ENCODE measurements around the gene CYSLTR1. TPM values are rescaled to one million over a fixed set of nuclear protein-coding genes. Genes with fewer than 3 reads are reported as not detected.

The CYSLTR1 gene
- total and polyA plus RNA-seq, 4 donors = 0.36 to 3.2 (median 0.52) TPM

DNA sequence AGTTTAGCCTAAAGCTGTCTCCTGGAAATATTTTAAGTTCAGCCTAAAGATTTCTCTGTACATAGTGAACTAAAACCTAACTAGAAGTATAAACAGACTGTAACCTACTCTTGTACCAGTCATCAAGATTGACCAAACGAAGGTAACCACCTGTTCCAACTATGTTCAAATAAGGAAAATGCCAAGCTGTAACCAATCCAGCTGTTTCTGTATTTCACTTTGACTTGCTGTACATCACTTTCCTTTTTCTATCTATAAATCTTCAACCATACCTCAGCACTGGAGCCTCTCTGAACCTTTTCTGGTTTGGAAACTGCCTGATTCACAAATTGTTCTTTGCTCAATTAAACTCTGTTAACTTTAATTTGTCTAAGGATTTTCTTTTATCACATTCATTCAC is 3.1 kb upstream of the CYSLTR1 start:
- no peak overlapping the region for H3K27ac ChIP-seq (ENCODE audit: low read depth in 1 of 2, low read length in 2 of 2)
- H3K9me3 ChIP-seq (ENCODE audit: control insufficient read depth in 4 of 4, low read length in 3 of 4) = no peaks in the 10 kb centered on the region
- no peaks in the 10 kb centered on the region for H3K4me1 ChIP-seq (ENCODE audit: control insufficient read depth in 4 of 4, insufficient read depth in 4 of 4, low read length in 3 of 4)
- 46% methylated on average over 1 of the region's 1 CpG for WGBS
- no peak overlapping the region for H3K4me3 ChIP-seq (ENCODE audit: low read depth in 1 of 3, low read length in 3 of 3)
- no peak overlapping the region for H3K9ac ChIP-seq (ENCODE audit: low read depth in 1 of 2, low read length in 2 of 2)
- TF ChIP-seq, protein P1, sequence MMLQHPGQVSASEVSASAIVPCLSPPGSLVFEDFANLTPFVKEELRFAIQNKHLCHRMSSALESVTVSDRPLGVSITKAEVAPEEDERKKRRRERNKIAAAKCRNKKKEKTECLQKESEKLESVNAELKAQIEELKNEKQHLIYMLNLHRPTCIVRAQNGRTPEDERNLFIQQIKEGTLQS (IDR thresholded peaks at IDR 0.05) = no peak
- no peak for TF ChIP-seq HNF4A (conservative IDR thresholded peaks at IDR 0.05)
- no peak for TF ChIP-seq HNF4G (IDR thresholded peaks at IDR 0.05)
- TF ChIP-seq FOXA1 (IDR thresholded peaks at IDR 0.05) = no peak
- no peak for TF ChIP-seq RAD21 (IDR thresholded peaks at IDR 0.05)
- TF ChIP-seq, protein P2, sequence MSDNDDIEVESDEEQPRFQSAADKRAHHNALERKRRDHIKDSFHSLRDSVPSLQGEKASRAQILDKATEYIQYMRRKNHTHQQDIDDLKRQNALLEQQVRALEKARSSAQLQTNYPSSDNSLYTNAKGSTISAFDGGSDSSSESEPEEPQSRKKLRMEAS (IDR thresholded peaks at IDR 0.05) = no peak
- no peak for TF ChIP-seq TAF1 (conservative IDR thresholded peaks at IDR 0.05)
- TF ChIP-seq YY1 (IDR thresholded peaks at IDR 0.05) = no peak
- TF ChIP-seq NR2F2 (IDR thresholded peaks at IDR 0.05) = no peak
- no peak for TF ChIP-seq SP1 (IDR thresholded peaks at IDR 0.05)
- TF ChIP-seq GABPA (IDR thresholded peaks at IDR 0.05 in 1 of 2, conservative IDR thresholded peaks at IDR 0.05 in 1 of 2) = no peak
- TF ChIP-seq, protein P3, sequence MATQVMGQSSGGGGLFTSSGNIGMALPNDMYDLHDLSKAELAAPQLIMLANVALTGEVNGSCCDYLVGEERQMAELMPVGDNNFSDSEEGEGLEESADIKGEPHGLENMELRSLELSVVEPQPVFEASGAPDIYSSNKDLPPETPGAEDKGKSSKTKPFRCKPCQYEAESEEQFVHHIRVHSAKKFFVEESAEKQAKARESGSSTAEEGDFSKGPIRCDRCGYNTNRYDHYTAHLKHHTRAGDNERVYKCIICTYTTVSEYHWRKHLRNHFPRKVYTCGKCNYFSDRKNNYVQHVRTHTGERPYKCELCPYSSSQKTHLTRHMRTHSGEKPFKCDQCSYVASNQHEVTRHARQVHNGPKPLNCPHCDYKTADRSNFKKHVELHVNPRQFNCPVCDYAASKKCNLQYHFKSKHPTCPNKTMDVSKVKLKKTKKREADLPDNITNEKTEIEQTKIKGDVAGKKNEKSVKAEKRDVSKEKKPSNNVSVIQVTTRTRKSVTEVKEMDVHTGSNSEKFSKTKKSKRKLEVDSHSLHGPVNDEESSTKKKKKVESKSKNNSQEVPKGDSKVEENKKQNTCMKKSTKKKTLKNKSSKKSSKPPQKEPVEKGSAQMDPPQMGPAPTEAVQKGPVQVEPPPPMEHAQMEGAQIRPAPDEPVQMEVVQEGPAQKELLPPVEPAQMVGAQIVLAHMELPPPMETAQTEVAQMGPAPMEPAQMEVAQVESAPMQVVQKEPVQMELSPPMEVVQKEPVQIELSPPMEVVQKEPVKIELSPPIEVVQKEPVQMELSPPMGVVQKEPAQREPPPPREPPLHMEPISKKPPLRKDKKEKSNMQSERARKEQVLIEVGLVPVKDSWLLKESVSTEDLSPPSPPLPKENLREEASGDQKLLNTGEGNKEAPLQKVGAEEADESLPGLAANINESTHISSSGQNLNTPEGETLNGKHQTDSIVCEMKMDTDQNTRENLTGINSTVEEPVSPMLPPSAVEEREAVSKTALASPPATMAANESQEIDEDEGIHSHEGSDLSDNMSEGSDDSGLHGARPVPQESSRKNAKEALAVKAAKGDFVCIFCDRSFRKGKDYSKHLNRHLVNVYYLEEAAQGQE (IDR thresholded peaks at IDR 0.05) = no peak
- H3K27me3 ChIP-seq (ENCODE audit: control insufficient read depth in 4 of 4, insufficient read depth in 4 of 4, low read length in 3 of 4) = no peaks in the 10 kb centered on the region
- no peak for DNase-seq (ENCODE audit: low spot score)
- H3K36me3 ChIP-seq (ENCODE audit: control insufficient read depth in 4 of 4, insufficient read depth in 3 of 4, low read depth in 1 of 4, low read length in 3 of 4) = no peaks in the 10 kb centered on the region

GRCh38 chrX:78330068-78330467 is 2.7 kb upstream of the CYSLTR1 start:
- H3K36me3 ChIP-seq (ENCODE audit: control insufficient read depth in 4 of 4, insufficient read depth in 3 of 4, low read depth in 1 of 4, low read length in 3 of 4) = no peaks in the 10 kb centered on the region
- H3K9ac ChIP-seq (ENCODE audit: low read depth in 1 of 2, low read length in 2 of 2) = no peak overlapping the region
- no peaks in the 10 kb centered on the region for H3K9me3 ChIP-seq (ENCODE audit: control insufficient read depth in 4 of 4, low read length in 3 of 4)
- no peaks in the 10 kb centered on the region for H3K4me1 ChIP-seq (ENCODE audit: control insufficient read depth in 4 of 4, insufficient read depth in 4 of 4, low read length in 3 of 4)
- TF ChIP-seq, protein P2 (IDR thresholded peaks at IDR 0.05) = no peak
- TF ChIP-seq JUND (IDR thresholded peaks at IDR 0.05) (no peak), HNF4A (conservative IDR thresholded peaks at IDR 0.05) (no peak), RXRA (IDR thresholded peaks at IDR 0.05) (no peak), YY1 (IDR thresholded peaks at IDR 0.05) (no peak), HNF4G (IDR thresholded peaks at IDR 0.05) (no peak), FOXA2 (IDR thresholded peaks at IDR 0.05) (no peak), EGR1 (IDR thresholded peaks at IDR 0.05; ENCODE audit: low read depth in 2 of 2) (no peak), SP1 (IDR thresholded peaks at IDR 0.05) (no peak), NR2F2 (IDR thresholded peaks at IDR 0.05) (no peak), TAF1 (conservative IDR thresholded peaks at IDR 0.05) (no peak), RAD21 (IDR thresholded peaks at IDR 0.05) (no peak), GABPA (IDR thresholded peaks at IDR 0.05 in 1 of 2, conservative IDR thresholded peaks at IDR 0.05 in 1 of 2) (no peak)
- TF ChIP-seq, protein P1 (IDR thresholded peaks at IDR 0.05) = no peak
- TF ChIP-seq, protein P3 (IDR thresholded peaks at IDR 0.05) = no peak
- H3K27ac ChIP-seq (ENCODE audit: low read depth in 1 of 2, low read length in 2 of 2) = no peak overlapping the region
- 85% methylated on average over 2 of the region's 2 CpGs for WGBS
- no peaks in the 10 kb centered on the region for H3K27me3 ChIP-seq (ENCODE audit: control insufficient read depth in 4 of 4, insufficient read depth in 4 of 4, low read length in 3 of 4)
- DNase-seq (ENCODE audit: low spot score) = no peak
- H3K4me3 ChIP-seq (ENCODE audit: low read depth in 1 of 3, low read length in 3 of 3) = no peak overlapping the region
